ENCODE data around the gene POLA1.

DNA sequence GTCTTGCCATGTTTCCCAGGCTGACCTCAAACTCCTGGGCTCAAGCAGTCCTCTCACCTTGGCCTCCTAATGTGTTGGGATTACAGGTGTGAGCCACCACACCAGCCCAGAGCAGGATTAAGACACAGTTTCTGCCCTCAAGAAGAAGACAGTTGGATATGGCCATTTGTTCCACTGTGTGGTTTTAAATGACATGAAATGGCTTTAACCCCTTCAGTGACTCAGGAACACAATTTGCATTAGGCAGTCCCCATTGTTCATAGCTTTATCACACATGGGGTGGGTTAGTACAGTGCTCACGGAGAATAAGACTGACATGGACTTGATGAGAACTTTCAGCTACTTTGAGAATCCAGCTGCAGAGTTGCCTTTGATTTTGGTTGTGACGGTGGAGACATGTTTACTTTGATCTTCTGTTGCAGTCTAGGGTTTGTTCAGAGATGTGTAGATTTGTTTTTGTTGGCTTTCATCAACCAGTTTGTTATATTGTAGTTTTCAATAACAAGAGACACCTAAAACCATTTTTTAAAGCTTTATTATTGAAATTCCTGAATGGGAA is 261.7 kb downstream of the POLA1 start:
- TF ChIP-seq, protein P1, sequence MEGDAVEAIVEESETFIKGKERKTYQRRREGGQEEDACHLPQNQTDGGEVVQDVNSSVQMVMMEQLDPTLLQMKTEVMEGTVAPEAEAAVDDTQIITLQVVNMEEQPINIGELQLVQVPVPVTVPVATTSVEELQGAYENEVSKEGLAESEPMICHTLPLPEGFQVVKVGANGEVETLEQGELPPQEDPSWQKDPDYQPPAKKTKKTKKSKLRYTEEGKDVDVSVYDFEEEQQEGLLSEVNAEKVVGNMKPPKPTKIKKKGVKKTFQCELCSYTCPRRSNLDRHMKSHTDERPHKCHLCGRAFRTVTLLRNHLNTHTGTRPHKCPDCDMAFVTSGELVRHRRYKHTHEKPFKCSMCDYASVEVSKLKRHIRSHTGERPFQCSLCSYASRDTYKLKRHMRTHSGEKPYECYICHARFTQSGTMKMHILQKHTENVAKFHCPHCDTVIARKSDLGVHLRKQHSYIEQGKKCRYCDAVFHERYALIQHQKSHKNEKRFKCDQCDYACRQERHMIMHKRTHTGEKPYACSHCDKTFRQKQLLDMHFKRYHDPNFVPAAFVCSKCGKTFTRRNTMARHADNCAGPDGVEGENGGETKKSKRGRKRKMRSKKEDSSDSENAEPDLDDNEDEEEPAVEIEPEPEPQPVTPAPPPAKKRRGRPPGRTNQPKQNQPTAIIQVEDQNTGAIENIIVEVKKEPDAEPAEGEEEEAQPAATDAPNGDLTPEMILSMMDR (IDR thresholded peaks at IDR 0.05; ENCODE audit: poor library complexity, severe bottlenecking): no peak
- TF ChIP-seq EZH2 (IDR thresholded peaks at IDR 0.05; ENCODE audit: borderline replicate concordance, insufficient read depth, low read length, poor library complexity, severe bottlenecking): no peak
- TF ChIP-seq TAF1 (IDR thresholded peaks at IDR 0.05; ENCODE audit: low read depth): no peak
- no peak for TF ChIP-seq RAD21 (conservative IDR thresholded peaks at IDR 0.05)
